Measurements from ENCODE around the gene SEMA6B. TPM values are rescaled to one million over a fixed set of nuclear protein-coding genes. Genes with fewer than 3 reads are reported as not detected.
"Not testable (repeated sequence)": the region's sequence is repeated elsewhere in the genome, so short reads cannot be mapped to it uniquely, and the experiment has no call there.

SEMA6B gene
- polyA plus RNA-seq, 1 donor: 66.0 TPM

- no peak for DNase-seq
These were observed 10.9 kb upstream of the SEMA6B start for GRCh38 chr19:4570402-4570801.

GRCh38 chr19:4568886-4569285, 9.4 kb upstream of the SEMA6B start:
- DNase-seq: no peak

GRCh38 chr19:4567584-4568071, 8.1 kb upstream of the SEMA6B start:
- DNase-seq: peak; percentile 51

- no peak for DNase-seq
These were observed 7.0 kb upstream of the SEMA6B start for GRCh38 chr19:4566402-4567051.

DNA sequence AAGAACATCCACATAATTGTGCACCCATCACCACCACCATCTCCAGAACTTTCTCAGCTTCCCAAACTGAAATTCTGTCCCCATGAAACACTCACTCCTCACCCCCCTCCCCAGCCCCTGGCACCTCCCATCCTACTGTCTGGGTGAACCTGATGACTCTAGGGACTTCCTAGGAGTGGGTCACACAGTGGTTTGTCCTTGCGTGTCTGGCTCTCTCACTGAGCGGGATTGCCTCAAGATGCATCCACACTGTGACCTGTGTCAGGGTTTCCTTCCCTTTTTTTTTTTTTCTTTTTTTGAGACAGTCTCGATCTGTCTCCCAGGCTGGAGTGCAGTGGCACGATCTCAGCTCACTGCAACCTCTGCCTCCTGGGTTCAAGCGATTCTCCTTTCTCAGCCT, 4.1 kb upstream of the SEMA6B start:
- not testable (repeated sequence) for DNase-seq

DNA sequence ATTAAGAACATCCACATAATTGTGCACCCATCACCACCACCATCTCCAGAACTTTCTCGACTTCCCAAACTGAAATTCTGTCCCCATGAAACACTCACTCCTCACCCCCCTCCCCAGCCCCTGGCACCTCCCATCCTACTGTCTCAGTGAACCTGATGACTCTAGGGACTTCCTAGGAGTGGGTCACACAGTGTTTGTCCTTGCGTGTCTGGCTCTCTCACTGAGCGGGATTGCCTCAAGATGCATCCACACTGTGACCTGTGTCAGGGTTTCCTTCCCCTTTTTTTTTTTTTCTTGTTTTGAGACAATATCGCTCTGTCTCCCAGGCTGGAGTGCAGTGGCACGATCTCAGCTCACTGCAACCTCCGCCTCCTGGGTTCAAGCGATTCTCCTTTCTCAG, 2.6 kb upstream of the SEMA6B start:
- DNase-seq: not testable (repeated sequence)

GRCh38 chr19:4557971-4558941, 1.2 kb downstream of the SEMA6B start:
- DNase-seq: no peak

GRCh38 chr19:4557144-4557970, 2.1 kb downstream of the SEMA6B start:
- no peak for DNase-seq

- DNase-seq: no peak
These were observed 2.8 kb downstream of the SEMA6B start for GRCh38 chr19:4556597-4557127.

DNA sequence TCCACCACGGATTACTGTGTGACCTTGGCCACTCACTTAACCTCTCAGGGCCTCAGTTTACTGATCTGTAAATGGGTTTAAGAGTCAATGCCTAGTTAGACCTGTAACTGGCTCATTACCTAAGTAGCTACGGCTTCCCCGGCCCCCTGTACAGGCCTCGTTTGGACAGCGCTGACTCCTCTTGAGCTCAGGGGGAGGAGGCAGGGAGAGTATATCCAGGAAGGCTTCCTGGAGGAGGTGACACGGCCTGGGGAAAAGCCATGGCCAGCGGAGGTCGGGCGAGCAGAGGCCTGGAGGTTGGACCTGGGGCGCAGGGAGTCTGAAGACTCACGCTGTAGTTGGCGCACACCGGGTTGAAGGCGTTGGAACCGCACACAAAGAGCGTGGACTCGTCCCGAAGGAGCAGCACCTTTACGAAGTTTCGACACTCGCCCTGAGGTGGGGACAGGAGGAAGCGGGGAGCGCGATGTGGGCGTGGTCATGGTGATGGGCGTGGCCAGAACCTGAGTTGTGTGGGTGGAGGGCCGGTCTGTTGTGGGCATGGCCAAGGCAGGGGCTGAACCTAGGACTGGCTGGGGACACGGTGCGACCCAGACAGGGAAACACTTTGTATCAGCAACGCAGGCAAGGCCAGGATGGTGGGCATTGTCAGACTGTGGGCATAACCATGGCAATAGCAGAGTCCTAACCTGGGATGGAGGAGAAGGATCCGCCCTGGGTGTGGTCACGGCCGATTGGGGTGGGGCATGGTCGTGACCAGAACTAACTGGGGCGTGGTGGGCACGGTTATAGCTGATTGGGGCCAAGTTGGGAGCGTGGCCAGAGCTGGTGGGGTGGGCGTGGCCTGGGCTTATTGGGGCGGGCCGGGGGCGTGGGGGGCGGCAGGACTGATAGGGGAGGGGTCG, 3.6 kb downstream of the SEMA6B start:
- DNase-seq: no peak

DNA sequence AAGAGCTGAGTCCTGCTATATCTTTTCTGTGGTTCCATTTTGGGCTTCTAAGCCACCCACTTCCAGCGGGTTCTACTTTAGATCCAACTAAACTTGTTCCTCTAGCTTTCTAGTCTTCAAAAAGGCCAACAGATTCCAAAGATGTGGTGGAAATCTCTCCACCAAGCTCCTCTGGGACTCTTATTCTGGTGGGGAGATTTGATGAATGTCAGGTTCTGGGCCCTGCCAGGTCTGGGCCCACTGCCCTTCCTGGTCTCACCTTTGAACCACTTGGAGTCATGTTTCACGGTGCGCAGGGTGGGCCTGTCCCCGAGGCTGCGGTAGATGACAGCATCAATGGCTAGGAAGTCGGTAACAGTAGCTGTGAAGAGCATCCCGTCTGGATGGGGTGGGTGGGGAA, 4.8 kb downstream of the SEMA6B start:
- DNase-seq: no peak

DNA sequence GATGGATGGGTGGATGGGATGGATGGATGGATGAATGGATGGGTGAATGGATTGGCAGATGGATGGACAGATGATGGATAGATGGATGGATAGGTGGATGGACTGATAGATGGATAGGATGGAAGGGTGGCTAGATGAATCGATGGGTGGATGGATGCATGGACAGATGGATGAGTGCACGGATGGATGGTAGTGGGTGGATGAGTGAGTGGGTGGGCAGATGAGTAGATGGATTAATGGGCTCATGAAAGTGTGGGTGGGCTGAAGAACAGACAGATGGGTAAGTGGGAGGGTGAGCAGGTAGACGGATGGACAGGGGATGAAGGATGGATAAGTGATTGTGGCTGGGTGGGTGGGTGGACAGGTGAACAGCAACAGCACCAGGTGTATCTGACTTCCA, 5.7 kb downstream of the SEMA6B start:
- no peak for DNase-seq

DNA sequence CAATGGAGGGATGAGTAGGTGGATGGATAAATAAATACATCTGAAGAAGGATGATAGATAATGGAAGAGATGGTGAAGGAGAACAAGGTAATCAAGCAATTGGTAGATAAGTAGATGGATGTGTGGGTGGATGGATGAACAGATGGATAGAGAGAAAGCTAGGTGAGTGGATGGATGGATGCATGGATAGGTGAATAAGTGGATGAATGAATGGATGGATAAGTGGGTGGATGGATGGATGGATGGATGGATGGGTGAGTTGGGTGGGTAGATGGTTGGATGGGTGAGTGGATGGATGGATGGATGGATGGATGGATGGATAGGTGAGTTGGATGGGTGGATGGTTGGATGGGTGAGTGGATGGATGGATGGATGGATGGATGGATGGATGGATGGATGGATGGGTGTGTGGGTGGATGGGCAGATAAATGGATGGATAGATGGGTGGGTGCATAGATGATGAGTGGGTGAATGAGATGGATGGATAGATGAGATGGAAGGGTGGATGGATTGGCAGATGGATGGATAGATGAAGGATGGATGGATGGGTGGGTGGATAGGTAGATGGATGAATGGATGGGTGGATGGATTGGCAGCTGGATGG, 6.3 kb downstream of the SEMA6B start:
- no peak for DNase-seq

DNA sequence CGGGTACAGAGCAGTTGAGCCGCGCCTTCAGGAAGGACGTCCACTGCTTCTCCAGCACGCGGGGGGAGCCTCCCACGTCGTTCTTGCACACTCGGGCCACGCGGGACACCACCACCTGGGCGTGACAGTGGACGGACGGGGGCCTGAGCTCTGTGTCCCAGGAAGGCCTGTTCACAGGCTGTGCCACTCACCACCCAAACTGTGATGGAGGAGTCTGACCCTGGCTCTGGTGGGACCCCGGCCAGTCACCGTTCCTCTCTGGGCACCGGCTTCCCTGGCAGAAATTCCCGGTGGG, 7.0 kb downstream of the SEMA6B start:
- no peak for DNase-seq

- DNase-seq: no peak
These were observed 8.9 kb downstream of the SEMA6B start for GRCh38 chr19:4550479-4551050.

DNA sequence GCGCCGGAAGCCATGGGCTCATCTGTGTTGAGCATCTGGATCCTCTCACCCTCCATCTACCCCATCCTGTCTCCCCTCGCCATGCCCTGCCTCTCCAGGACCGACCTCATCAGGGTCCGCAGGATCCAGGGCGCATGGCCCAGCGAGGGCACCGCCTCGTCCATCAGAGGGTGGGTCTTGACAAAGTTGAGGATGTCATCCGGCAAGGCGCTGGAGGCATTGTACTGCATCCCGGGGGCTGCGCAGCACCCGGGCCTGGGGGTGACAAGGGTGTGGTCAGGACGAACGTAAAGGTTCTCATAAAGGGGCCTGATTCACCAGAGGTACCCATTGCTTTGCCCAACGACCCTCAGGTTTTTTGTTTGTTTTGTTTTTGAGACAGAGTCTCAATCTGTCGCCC, 9.5 kb downstream of the SEMA6B start:
- DNase-seq: no peak

GRCh38 chr19:4548238-4548584, 11.3 kb downstream of the SEMA6B start:
- DNase-seq: no peak

DNA sequence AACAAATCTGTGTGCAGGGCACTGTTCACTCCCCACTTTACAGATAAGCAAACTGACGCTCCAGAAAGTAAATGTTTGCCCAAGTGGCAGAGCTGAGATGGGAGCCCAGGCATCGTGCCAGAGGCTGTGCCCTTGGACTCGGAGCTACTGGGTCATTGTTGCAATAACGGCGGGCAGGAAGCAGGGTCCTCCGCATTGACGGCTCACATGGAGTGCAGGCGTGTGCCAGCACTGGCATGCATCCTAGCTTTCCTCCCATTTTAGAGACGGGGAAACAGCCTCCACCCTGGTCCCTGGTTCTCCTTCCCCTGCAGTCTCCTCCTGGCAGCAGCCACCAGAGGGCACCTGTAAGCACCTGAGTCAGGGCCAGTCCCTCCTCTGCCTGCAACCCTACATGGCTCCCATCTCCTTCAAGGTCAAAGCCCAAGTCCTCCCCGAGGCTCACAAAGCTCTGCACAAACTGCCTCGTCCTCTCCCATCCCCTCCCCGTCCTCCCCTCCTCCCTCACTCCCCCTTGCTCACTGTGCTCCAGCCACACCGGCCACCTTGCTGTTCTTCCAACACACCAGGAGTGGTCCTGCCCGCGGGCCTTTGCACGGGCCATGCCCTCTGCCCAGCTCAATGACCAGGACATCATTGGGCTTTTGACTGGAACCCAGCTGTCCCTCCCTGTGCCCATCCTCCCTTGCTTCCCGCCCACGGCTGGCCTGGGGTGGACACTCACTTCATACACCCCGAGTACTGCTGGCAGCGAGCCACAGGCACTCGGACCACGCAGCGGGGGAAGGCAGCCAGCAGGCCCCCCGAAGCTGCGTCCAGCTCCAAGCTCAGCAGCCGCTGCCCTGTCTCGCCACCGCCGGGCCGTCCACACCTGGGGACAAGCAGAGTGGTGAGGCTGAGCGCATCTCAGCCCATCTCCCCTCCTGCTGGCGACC, 11.9 kb downstream of the SEMA6B start:
- DNase-seq: no peak

DNA sequence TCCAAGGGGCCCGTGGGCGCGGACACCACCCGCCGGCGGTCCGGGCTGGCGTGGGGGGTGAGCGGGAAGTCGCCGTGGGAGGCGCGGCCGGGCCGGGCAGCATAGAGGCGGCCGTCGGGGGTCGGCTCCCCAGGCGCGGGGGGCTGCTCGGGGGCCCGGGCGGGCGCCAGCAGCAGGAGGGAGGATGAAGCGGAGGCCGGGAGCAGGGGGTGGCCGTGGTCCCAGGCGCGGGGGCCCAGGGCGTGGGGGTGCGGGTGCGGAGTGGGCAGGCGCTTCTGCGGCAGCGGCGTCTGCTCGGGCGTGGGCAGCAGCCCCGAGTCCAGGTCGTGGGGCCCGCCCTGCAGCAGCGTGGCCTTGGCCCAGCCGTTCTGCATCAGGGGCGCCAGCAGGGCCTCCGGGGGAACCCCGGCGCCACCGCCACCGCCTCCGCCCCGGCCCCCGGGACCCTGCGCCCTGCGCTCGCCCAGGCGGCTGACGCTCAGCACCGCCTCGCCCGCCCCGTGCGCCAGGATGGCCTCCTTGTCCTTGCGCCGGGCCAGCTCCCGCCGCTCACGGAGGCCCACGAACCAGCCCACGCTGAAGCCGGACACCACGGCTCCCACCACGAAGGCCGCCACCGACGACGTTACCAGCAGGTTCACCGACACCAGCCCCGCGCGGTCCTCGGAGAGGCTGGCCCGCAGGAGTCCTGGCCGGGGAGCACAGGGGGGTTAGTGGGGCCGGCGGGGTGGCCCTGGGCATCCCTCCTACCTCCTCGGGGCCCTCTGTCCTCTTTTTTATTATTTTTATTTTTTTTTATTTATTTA, 15.4 kb downstream of the SEMA6B start:
- DNase-seq: no peak

Data from hindlimb muscle (tissue), 1 donor.